ENCODE measurements around the gene COL4A3.
A peak's percentile ranks its signal among the peaks of the same experiment; 100 is the strongest.

COL4A3 gene

DNA sequence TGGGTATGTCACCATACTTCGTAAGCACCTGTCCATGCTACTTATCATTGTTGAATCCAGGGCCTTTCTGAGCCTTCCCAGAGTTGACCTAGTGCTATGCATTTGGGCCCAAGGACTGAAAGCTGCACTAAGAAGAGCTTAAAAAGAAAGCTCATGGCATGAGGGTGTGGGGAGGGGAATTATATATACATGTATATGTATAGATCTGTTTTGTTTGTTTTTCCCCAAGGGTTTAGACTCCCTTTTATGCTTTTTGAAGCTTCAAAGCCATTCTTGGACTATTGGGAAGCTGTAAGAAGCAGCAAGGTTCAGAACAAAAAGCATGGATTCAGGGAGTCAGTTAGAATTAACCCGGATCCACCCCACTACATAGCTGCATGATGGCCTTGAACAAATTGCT is 183.9 kb downstream of the COL4A3 start:
- no peak for DNase-seq

DNA sequence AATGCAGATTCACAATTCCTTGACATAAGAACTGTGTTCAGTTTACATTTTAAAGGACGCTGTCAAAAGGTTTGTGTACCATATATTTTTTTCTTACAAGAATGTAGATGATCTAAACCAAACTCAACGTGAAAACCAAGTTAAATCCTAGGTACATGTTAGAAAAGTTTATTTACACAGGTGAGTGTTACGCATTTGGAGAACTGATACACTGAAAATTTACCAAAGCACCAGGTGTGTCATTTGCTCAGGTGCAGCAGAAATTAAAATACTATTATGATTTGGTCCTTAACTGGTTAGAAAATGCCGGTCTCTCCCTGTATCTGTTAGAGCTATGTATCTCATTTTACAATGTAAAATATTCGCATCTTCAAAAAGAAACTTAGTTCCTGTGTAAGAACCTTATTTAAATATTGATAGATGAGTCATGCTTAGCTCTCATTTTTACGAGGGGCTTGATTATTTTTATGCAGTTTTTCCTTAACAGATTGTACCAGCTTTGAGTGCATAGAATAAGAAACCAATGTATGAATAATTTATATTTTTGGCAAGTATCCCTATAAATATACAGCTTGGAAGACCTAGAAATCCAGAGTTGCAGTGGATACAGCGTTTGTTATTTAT is 185.7 kb downstream of the COL4A3 start:
- no peak for DNase-seq

DNA sequence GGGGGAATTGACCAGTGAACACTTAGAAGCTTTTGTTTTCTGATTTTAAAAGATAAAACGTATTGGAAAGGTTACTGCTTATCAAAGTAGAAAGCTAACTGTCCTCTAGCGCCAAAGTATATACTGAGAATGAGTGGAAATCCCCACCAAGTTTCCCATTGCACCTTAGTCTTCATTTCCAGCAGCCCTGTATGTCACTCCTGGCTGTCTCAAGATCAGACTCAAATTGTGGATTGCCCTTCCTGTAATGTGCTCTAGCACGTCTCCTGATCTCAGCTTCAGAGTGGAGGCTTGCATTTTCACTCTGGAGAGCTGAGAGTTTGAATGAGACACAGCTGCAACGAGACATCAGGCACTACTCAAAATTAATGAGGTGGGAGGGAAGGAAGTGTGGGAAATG is 187.2 kb downstream of the COL4A3 start:
- DNase-seq = no peak

DNA sequence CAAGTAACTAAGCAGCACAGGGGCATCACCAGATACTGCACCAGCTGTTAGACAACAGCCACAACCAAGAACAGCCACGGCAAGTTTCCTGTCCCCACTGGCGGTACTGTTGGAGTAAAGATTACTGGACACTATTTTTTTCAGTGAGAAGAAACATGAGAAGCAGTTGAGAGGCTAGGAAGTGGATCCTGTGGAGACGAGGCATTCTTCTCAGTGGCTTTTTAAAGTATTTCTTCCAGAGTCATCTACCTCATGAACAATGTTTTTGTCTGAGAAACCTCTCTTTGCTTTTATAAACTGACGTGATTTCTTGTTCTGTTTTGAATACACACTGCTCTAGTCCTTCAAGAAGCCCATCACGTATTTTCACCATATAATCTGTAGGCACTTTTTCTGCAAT is 195.9 kb downstream of the COL4A3 start:
- no peak for DNase-seq

DNA sequence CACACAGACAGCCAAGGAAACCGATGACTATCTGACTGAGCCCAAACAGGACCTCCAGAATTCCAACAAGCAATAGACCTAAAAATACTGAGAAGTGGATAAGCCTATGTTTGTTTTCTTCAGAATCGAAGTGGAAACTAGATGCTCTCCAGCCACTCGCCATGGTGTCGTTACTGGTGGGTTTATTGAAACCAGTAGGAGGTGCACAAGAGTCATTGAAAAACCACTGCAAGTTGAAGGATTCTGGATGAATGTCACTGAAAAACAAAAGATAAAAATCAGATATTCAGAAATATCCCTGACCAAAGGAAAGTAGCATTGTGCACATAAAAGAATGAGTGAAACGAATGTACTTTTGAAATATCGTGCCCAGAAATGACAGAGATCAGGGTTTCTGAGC is 199.3 kb downstream of the COL4A3 start:
- peak; percentile 41 for DNase-seq
